Hepatocyte (in vitro differentiated cells): ENCODE data around the gene CYP4Z1.
"Not testable (repeated sequence)": the region's sequence is repeated elsewhere in the genome, so short reads cannot be mapped to it uniquely, and the experiment has no call there.

Experiments used
- EZH2phosphoT487 ChIP-seq: fragments of 200-600 bp; sonication (generic); IDR thresholded peaks from one replicate; pipeline ENCODE4 v1.6.1; 2018; ENCODE audit warnings: antibody characterized with exemption, mild to moderate bottlenecking, low read depth, moderate library complexity; ENCODE audit not compliant: unreplicated experiment, severe bottlenecking
- TF ChIP-seq, protein P1 (sequence below): fragments of 200-600 bp; sonication (generic); IDR thresholded peaks from 2 replicates; pipeline ENCODE4 v1.5.1; 2016; ENCODE audit warnings: antibody characterized with exemption, mild to moderate bottlenecking; ENCODE audit not compliant: poor library complexity

DNA sequence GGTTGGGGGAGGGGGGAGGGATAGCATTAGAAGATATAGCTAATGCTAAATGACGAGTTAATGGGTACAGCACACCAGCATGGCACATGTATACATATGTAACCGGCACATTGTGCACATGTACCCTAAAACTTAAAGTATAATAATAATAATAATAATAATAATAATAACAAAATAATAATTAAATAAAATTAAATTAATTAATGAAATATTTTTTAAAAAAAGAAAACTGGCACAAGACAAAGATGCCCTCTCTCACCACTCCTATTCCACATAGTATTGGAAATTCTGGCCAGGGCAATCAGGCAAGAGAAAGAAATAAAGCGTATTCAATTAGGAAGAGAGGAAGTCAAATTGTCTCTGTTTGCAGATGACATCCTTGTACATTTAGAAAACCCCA lies 90.9 kb downstream of the CYP4Z1 start:
- TF ChIP-seq, protein P1, sequence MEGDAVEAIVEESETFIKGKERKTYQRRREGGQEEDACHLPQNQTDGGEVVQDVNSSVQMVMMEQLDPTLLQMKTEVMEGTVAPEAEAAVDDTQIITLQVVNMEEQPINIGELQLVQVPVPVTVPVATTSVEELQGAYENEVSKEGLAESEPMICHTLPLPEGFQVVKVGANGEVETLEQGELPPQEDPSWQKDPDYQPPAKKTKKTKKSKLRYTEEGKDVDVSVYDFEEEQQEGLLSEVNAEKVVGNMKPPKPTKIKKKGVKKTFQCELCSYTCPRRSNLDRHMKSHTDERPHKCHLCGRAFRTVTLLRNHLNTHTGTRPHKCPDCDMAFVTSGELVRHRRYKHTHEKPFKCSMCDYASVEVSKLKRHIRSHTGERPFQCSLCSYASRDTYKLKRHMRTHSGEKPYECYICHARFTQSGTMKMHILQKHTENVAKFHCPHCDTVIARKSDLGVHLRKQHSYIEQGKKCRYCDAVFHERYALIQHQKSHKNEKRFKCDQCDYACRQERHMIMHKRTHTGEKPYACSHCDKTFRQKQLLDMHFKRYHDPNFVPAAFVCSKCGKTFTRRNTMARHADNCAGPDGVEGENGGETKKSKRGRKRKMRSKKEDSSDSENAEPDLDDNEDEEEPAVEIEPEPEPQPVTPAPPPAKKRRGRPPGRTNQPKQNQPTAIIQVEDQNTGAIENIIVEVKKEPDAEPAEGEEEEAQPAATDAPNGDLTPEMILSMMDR, result not testable (repeated sequence)
- not testable (repeated sequence) for TF ChIP-seq EZH2phosphoT487
